Omental fat pad (tissue), 4 donors: ENCODE data around the gene LAMC3. TPM values are rescaled to one million over a fixed set of nuclear protein-coding genes. Genes with fewer than 3 reads are reported as not detected.
A peak's percentile ranks its signal among the peaks of the same experiment; 100 is the strongest.

Experiments used
- ATAC-seq: fragments of 150-250 bp; one replicate; pipeline ENCODE4 v1.9.1; 2016; ENCODE audit warnings: mild to moderate bottlenecking, moderate library complexity; ENCODE audit not compliant: low FRiP score
- DNase-seq: peaks from one replicate; pipeline ENCODE4 v3.0.0-alpha.2; 2019; ENCODE audit warnings: low spot score
- total RNA-seq, 4 donors: library from RNA; depleted of rRNA; stranded (reverse); fragments of >200 nt; gene quantifications; one replicate each; pipeline ENCODE4 v1.1.0, GENCODE V29; 2016
- TF ChIP-seq, protein P1 (sequence below), 3 donors: fragments of 450-650 bp; IDR thresholded peaks; one replicate each; pipeline ENCODE4 v1.5.1; 2016 to 2017; ENCODE audit warnings: antibody characterized with exemption in 3 of 3, mild to moderate bottlenecking in 3 of 3, moderate library complexity in 2 of 3

The LAMC3 gene
- total RNA-seq, 4 donors from 2014 or later, result 0.09 to 1.9 (median 0.65) TPM

DNA sequence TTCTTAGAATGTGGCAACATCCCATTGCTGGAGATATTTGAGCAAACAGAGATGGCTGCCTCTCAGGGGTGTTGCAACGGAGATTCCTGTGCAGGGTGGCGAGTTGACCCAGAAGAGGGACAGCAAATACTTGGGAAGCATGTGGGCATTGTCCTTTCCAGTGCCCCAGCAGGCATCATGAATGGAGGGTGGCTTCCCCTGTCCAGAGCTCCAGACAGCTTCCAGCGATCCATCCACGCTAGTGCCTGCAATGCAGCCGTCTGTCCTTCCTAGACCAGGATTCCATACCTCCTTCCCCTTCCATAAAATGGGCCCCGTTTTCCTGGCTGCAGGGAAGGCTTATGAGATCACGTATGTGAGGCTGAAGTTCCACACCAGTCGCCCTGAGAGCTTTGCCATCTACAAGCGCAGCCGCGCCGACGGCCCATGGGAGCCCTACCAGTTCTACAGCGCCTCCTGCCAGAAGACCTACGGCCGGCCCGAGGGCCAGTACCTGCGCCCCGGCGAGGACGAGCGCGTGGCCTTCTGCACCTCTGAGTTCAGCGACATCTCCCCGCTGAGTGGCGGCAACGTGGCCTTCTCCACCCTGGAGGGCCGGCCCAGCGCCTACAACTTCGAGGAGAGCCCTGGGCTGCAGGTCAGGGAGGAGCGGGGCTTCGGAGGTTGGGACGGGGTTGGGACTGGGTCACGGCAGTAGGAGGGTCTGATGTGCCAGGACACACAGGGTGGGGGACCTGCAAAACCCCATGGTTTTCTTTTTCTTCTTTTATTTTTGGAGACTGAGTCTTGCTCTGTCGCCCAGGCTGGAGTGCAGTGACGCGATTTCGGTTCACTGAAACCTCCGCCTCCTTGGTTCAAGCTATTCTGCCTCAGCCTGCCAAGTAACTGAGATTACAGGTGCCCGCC, 17.2 kb downstream of the LAMC3 start:
- TF ChIP-seq, protein P1, sequence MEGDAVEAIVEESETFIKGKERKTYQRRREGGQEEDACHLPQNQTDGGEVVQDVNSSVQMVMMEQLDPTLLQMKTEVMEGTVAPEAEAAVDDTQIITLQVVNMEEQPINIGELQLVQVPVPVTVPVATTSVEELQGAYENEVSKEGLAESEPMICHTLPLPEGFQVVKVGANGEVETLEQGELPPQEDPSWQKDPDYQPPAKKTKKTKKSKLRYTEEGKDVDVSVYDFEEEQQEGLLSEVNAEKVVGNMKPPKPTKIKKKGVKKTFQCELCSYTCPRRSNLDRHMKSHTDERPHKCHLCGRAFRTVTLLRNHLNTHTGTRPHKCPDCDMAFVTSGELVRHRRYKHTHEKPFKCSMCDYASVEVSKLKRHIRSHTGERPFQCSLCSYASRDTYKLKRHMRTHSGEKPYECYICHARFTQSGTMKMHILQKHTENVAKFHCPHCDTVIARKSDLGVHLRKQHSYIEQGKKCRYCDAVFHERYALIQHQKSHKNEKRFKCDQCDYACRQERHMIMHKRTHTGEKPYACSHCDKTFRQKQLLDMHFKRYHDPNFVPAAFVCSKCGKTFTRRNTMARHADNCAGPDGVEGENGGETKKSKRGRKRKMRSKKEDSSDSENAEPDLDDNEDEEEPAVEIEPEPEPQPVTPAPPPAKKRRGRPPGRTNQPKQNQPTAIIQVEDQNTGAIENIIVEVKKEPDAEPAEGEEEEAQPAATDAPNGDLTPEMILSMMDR (IDR thresholded peaks at IDR 0.05), result no peak
- DNase-seq (no peak), ATAC-seq (no peak)

DNA sequence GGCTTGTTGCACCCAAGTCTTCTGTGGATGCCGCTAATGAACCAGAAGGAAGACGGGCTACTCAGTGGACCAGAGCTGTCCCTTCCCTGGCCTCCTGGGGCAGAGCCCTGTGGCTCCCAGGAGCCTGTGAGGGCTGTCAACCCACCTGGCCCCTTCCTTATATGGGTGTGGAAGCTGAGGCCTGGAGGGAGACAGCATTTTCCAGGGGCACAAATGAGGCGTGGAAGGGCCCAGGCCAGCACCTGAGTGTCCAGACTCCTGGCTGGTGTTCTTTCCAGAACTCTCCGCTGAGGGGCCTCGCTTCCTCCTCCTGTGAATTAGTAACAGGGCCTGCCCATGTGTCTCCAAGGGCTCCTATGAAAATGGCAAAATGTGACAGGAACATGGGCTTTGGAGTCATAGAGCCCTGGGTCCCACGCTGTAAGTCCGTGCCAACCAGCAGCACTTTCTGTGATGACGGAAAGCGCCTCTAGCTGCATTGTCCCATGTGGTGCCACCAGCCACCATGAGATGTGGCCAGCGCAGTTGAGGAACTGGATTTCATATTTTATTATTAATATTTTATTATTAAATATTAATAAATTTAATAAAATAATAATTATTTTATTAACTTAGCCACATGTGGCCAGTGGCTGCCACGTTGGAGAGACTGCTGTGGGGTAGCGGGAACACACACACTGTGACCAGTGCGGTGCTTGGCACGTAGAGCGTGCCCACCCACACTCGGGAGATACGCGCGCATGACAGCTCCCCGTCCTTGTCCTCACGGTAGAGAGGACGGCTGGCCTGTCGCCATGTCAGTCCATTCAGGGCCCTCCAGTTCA, 18.3 kb downstream of the LAMC3 start:
- TF ChIP-seq, protein P1 (IDR thresholded peaks at IDR 0.05), result no peak
- DNase-seq (no peak), ATAC-seq (no peak)

DNA sequence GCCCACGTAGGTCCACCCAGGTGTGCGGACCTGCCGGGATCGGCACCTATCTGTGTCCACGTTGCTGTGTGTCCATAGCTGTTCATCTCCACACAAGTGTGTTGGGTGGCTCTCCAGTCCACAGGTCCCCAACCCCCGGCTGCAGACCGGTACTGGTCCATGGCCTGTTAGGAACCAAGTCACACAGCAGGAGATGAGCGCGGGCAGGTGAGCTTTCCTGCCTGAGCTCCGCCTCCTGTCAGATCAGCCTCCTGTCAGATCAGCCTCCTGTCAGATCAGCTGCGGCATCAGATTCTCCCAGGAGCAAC, 18.9 kb downstream of the LAMC3 start:
- DNase-seq (no peak), ATAC-seq (peak; percentile 48)
- TF ChIP-seq, protein P1 (IDR thresholded peaks at IDR 0.05), result no peak

DNA sequence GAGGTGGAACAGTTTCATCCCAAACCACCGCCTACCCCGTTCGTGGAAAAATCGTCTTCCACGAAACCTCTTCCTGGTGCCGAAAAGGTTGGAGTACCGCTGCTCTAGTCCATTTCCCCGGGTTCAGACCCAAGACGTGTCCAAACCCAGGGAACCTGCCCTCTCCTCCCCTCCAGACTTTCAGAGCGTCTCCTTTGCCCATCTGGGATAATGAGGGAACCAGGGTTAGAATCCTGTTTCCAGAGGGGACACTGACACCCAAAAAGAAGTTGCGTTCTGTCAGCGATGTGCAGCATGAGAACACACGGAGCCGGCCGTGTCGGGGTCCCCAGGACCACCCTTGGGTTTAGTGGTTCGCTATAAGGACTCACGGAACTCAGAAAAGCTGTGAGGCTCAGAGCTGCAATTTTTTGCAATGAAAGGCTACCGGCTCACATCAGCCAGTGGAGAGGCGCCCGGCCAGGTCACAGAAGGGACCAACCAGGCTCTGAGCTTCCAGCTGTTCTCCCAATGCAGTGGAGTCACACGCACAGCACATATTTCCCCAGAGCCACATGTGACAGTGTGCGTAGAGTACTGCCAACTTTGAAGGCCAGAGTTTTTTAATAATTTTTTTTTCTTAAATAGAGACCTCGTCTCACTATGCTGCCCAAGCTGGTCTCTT, 19.4 kb downstream of the LAMC3 start:
- DNase-seq, result no peak
- TF ChIP-seq, protein P1 (IDR thresholded peaks at IDR 0.05), result no peak

DNA sequence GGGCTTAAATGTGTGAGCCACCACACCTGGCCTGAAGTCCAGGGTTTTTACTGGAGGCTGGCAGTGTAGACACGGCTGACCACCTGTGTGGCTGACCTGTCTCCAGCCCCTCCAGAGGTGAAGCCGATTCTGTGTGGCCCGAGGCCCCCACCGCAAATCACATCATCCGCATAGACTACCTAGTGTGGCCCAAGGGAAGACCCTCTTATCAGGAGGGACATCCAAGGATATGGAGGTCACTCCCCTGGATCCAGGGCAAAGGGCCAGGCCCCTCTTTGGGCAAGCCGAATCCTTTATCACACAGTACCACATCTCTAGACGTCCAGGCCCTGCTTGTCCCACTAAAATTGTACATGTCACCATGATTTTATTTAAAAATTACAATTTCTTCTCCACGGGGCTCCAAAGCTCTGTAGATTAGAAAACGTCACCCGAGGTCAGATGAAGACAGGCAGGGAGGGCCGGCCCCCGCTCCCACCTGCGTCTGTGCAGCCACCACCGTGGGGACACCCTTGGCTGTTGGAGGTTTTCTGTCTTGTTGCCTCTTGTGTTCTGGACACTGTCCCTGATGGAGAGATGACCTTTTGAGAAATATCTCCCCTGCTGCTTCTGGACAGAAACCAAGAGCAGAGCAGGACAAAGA, 20.1 kb downstream of the LAMC3 start:
- no peak for DNase-seq
- TF ChIP-seq, protein P1 (IDR thresholded peaks at IDR 0.05), result no peak
- ATAC-seq, result no peak

More for the DNA sequence above, 19.4 kb downstream of the LAMC3 start:
- no peak for ATAC-seq

DNA sequence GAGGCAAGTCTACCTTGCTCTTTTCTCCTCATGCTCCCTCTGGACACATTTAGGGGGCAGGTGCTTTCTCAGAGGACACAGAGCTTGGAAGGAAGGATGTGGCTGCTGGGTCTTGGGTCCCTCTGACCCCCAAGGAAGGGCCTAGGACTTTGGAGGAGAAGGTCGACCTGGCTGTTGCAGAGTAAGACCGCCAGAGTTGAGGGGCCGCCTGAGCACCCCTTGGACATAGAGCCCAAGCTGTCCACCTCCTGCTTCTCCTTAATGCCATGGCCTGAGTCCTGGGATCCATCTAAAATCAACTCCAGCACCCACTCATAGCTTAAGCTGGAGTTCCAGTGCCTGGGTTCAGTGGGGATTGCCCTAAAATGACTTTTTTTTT, 20.6 kb downstream of the LAMC3 start:
- TF ChIP-seq, protein P1 (IDR thresholded peaks at IDR 0.05), result no peak
- DNase-seq, result no peak
- ATAC-seq, result no peak
